T-helper 2 cell (primary cell): ENCODE data around the gene ARMS2.

Source experiments
- DNase-seq, 5 experiments: peaks; one replicate each; pipeline versions ENCODE4 v3.0.0 to v3.0.0-alpha.2; 2012 to 2022

The ARMS2 gene

GRCh38 chr10:122454071-122454470, 382 bp upstream of the ARMS2 start:
- DNase-seq, result no peak

GRCh38 chr10:122455376-122456079, 1.1 kb downstream of the ARMS2 start:
- DNase-seq, result no peak

GRCh38 chr10:122457934-122458333, 3.5 kb downstream of the ARMS2 start:
- DNase-seq, result no peak

- no peak for DNase-seq
These were observed 4.2 kb downstream of the ARMS2 start for GRCh38 chr10:122458693-122459092.

GRCh38 chr10:122459561-122460273, 5.3 kb downstream of the ARMS2 start:
- DNase-seq, result no peak

- DNase-seq, result no peak
These were observed 6.4 kb downstream of the ARMS2 start for GRCh38 chr10:122460891-122461293.

GRCh38 chr10:122461367-122461728, 6.9 kb downstream of the ARMS2 start, which contains the start of gene HTRA1:
Gene HTRA1 (plus strand): TSS chr10:122461553. CDS start chr10:122461653, 100 bp downstream.
- DNase-seq, result no peak

- DNase-seq, result peak in 1 of 5 experiments; percentile 5
These were observed 7.5 kb downstream of the ARMS2 start for GRCh38 chr10:122461729-122462532.

GRCh38 chr10:122462533-122463465, 8.3 kb downstream of the ARMS2 start:
- no peak for DNase-seq

GRCh38 chr10:122463466-122464249, 9.2 kb downstream of the ARMS2 start:
- no peak for DNase-seq

GRCh38 chr10:122464250-122464510, 9.7 kb downstream of the ARMS2 start:
- no peak for DNase-seq

- DNase-seq, result no peak
These were observed 10.1 kb downstream of the ARMS2 start for GRCh38 chr10:122464586-122464985.

GRCh38 chr10:122465401-122466040, 11.1 kb downstream of the ARMS2 start:
- no peak for DNase-seq

- no peak for DNase-seq
These were observed 12.5 kb downstream of the ARMS2 start for GRCh38 chr10:122466951-122467381.

GRCh38 chr10:122467701-122468100, 13.2 kb downstream of the ARMS2 start:
- DNase-seq, result no peak

- no peak for DNase-seq
These were observed 14.0 kb downstream of the ARMS2 start for GRCh38 chr10:122468307-122468925.

GRCh38 chr10:122468926-122469781, 14.7 kb downstream of the ARMS2 start:
- no peak for DNase-seq

GRCh38 chr10:122469848-122470247, 15.4 kb downstream of the ARMS2 start:
- DNase-seq, result no peak

GRCh38 chr10:122471531-122472177, 17.2 kb downstream of the ARMS2 start:
- no peak for DNase-seq
